ENCODE results near the gene MAP1LC3B2.
"Not testable (repeated sequence)": the region's sequence is repeated elsewhere in the genome, so short reads cannot be mapped to it uniquely, and the experiment has no call there.

The MAP1LC3B2 gene

GRCh38 chr12:116551952-116552772 lies 7.0 kb upstream of the MAP1LC3B2 start:
- in situ Hi-C loops (cut with HindIII; ENCODE audit: low pct_ligation_motif_present, low pct_unique_long_range_greater_than_20kb, low sequenced_read_pairs), result no loop called here
- DNase-seq, result no peak

- DNase-seq, result no peak
- in situ Hi-C loops (cut with HindIII; ENCODE audit: low pct_ligation_motif_present, low pct_unique_long_range_greater_than_20kb, low sequenced_read_pairs), result no loop called here
Measured at GRCh38 chr12:116552773-116553373, 6.3 kb upstream of the MAP1LC3B2 start.

- in situ Hi-C loops (cut with HindIII; ENCODE audit: low pct_ligation_motif_present, low pct_unique_long_range_greater_than_20kb, low sequenced_read_pairs), result no loop called here
- no peak for DNase-seq
Measured at GRCh38 chr12:116556356-116556952, 2.7 kb upstream of the MAP1LC3B2 start.

- in situ Hi-C loops (cut with HindIII; ENCODE audit: low pct_ligation_motif_present, low pct_unique_long_range_greater_than_20kb, low sequenced_read_pairs), result no loop called here
- DNase-seq, result no peak
Measured at GRCh38 chr12:116556964-116557698, 2.0 kb upstream of the MAP1LC3B2 start.

- in situ Hi-C loops (cut with HindIII; ENCODE audit: low pct_ligation_motif_present, low pct_unique_long_range_greater_than_20kb, low sequenced_read_pairs), result no loop called here
- no peak for DNase-seq
Measured at GRCh38 chr12:116558280-116559161, 660 bp upstream of the MAP1LC3B2 start.

- in situ Hi-C loops (cut with HindIII; ENCODE audit: low pct_ligation_motif_present, low pct_unique_long_range_greater_than_20kb, low sequenced_read_pairs), result no loop called here
- DNase-seq, result no peak
Measured at GRCh38 chr12:116561181-116561821, 2.1 kb downstream of the MAP1LC3B2 start.

GRCh38 chr12:116562090-116562489 lies 2.9 kb downstream of the MAP1LC3B2 start:
- in situ Hi-C loops (cut with HindIII; ENCODE audit: low pct_ligation_motif_present, low pct_unique_long_range_greater_than_20kb, low sequenced_read_pairs), result no loop called here
- DNase-seq, result no peak

- no peak for DNase-seq
- in situ Hi-C loops (cut with HindIII; ENCODE audit: low pct_ligation_motif_present, low pct_unique_long_range_greater_than_20kb, low sequenced_read_pairs), result no loop called here
Measured at GRCh38 chr12:116563262-116563661, 4.1 kb downstream of the MAP1LC3B2 start.

- no peak for DNase-seq
- in situ Hi-C loops (cut with HindIII; ENCODE audit: low pct_ligation_motif_present, low pct_unique_long_range_greater_than_20kb, low sequenced_read_pairs), result no loop called here
Measured at GRCh38 chr12:116564080-116564479, 4.9 kb downstream of the MAP1LC3B2 start.

GRCh38 chr12:116565221-116565620 lies 6.0 kb downstream of the MAP1LC3B2 start:
- DNase-seq; in situ Hi-C loops (cut with HindIII; ENCODE audit: low pct_ligation_motif_present, low pct_unique_long_range_greater_than_20kb, low sequenced_read_pairs): not testable (repeated sequence)

GRCh38 chr12:116565963-116566362 lies 6.8 kb downstream of the MAP1LC3B2 start:
- no peak for DNase-seq
- in situ Hi-C loops (cut with HindIII; ENCODE audit: low pct_ligation_motif_present, low pct_unique_long_range_greater_than_20kb, low sequenced_read_pairs), result no loop called here

GRCh38 chr12:116568203-116568602 lies 9.0 kb downstream of the MAP1LC3B2 start:
- DNase-seq, result no peak
- in situ Hi-C loops (cut with HindIII; ENCODE audit: low pct_ligation_motif_present, low pct_unique_long_range_greater_than_20kb, low sequenced_read_pairs), result no loop called here

GRCh38 chr12:116571089-116571488 lies 11.9 kb downstream of the MAP1LC3B2 start:
- in situ Hi-C loops (cut with HindIII; ENCODE audit: low pct_ligation_motif_present, low pct_unique_long_range_greater_than_20kb, low sequenced_read_pairs), result no loop called here
- DNase-seq, result no peak

GRCh38 chr12:116573776-116574175 lies 14.6 kb downstream of the MAP1LC3B2 start:
- no peak for DNase-seq
- in situ Hi-C loops (cut with HindIII; ENCODE audit: low pct_ligation_motif_present, low pct_unique_long_range_greater_than_20kb, low sequenced_read_pairs), result no loop called here

- in situ Hi-C loops (cut with HindIII; ENCODE audit: low pct_ligation_motif_present, low pct_unique_long_range_greater_than_20kb, low sequenced_read_pairs); DNase-seq: not testable (repeated sequence)
Measured at GRCh38 chr12:116575754-116576153, 16.6 kb downstream of the MAP1LC3B2 start.

GRCh38 chr12:116577154-116577561 lies 18.0 kb downstream of the MAP1LC3B2 start:
- in situ Hi-C loops (cut with HindIII; ENCODE audit: low pct_ligation_motif_present, low pct_unique_long_range_greater_than_20kb, low sequenced_read_pairs), result no loop called here
- DNase-seq, result no peak

GRCh38 chr12:116578051-116578450 lies 18.9 kb downstream of the MAP1LC3B2 start:
- no peak for DNase-seq
- in situ Hi-C loops (cut with HindIII; ENCODE audit: low pct_ligation_motif_present, low pct_unique_long_range_greater_than_20kb, low sequenced_read_pairs), result no loop called here

GRCh38 chr12:116582610-116583009 lies 23.4 kb downstream of the MAP1LC3B2 start:
- DNase-seq, result no peak
- in situ Hi-C loops (cut with HindIII; ENCODE audit: low pct_ligation_motif_present, low pct_unique_long_range_greater_than_20kb, low sequenced_read_pairs), result no loop called here
